ENCODE results near the gene ST6GAL1.

Gene ST6GAL1

DNA sequence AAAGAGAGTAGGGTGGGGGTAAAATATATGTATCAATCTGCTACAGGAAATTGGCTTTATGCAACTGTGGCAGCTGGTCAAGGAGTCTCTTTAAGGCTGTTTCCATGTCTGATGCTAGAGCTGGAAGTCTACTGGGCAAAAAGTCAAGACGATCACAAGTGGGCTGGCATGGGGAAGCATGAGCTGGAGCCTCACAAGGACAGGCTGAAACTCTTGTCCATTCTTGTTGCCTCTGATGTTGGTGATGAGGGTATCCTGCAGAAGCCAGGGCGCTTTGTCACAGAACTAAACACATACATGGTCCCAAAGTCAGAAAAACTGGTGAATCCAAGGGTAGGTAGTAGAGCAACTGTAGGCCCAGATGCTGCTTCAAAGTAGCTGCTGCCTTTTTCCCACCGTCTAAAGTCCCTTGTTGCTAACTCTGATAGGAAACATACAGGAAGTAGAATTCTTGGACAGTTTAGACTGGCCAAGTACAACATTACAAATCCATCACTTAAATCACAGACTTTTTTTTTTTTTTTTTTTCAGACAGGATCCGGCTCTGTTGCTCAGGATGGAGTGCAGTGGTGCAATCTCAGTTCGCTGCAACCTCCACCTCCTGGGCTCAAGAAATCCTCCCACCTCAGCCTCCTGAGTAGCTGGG lies 154.8 kb downstream of the ST6GAL1 start:
- no peak for DNase-seq

DNA sequence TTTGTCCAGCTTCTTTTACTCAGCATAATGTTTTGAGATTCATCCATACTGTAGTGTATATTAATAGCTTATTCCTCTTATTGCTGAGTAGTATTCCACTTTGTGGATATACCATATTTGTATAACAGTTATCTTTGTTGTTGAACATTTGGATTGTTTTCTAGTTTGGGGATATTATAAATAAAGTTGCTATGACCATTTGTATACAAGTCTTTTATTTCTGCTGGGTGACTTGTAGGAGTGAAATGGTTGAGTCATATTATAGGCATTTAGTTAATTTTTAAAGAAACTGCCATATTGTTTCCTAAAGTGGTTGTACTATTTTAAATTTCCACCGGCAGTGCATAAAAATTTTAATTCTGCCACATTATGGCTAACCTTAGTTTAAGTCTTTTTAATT lies 155.6 kb downstream of the ST6GAL1 start:
- no peak for DNase-seq

DNA sequence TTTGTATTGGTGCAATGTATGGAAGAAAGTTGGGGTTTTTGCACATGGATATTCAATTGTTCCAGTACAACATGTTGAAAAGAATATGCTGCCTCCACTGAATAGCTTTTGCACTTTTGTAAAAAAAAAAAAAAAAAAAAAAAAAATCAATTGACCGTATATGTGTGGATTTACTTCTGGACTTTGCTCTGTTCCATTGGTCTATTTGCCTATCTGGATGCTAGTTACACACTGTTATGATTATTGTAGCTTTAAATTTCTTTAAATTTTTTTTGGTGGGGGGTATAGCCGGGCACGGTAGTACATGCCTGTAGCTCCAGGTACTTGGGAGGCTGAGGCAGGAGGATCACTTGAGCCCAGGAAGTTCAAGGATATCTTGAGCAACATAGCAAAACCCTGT lies 156.5 kb downstream of the ST6GAL1 start:
- no peak for DNase-seq

DNA sequence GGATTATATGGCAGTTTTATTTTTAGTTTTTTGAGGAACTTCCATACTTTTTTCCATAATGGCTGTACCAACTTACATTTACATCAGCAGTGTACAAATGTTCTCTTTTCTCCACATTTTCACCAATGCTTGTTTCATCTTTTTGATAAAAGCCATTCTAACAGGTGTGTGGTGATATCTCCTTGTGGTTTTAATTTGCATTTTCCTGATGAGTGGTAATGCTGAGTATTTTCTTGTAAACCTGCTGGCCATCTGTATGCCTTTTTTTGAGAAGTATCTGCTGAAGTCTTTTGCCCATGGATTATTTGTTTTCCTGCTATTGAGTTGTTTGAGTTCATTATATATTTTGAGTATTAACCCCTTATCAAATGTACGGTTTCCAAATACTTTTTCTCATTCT lies 158.4 kb downstream of the ST6GAL1 start:
- no peak for DNase-seq

DNA sequence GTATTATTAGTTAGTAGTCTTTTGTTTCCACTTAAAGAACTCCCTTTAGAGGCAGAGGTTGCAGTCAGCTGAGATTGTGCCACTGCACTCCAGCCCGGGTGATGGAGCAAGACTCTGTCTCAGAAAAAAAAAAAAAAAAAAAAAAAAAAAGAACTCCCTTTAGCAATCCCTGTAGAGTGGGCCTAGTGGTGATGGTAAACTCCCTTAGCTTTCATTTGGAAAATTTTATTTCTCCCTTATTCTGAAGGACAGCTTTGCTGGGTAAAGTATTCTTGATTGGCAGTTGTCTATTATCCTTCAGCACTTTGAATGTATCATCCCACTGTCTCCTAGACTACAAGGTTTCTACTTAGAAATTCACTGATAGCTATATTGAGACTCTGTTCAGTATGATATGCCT lies 163.0 kb downstream of the ST6GAL1 start:
- no peak for DNase-seq

DNA sequence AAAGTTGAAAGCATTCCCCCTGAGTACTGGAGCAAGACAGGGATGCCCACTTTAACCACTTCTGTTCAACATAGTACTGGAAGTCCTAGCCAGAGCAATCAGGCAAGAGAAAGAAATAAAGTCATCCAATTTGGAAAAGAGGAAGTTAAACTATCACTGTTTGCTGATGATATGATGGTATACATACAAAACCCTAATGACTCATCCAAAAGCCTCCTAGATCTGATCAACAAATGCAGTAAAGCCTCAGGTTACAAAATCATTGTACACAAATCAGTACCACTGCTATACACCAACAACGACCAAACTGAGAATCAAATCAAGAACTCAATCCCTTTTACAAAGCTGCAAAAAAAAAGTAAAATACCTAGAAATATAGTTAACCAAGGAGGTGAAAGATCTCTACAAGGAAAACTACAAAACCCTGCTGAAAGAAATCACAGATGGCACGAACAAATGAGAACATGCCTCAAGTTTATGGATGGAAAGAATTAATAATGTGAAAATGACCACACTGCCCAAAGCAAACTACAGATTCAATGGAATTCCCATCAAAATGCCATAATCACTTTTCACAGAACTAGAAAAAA lies 168.7 kb downstream of the ST6GAL1 start:
- no peak for DNase-seq

DNA sequence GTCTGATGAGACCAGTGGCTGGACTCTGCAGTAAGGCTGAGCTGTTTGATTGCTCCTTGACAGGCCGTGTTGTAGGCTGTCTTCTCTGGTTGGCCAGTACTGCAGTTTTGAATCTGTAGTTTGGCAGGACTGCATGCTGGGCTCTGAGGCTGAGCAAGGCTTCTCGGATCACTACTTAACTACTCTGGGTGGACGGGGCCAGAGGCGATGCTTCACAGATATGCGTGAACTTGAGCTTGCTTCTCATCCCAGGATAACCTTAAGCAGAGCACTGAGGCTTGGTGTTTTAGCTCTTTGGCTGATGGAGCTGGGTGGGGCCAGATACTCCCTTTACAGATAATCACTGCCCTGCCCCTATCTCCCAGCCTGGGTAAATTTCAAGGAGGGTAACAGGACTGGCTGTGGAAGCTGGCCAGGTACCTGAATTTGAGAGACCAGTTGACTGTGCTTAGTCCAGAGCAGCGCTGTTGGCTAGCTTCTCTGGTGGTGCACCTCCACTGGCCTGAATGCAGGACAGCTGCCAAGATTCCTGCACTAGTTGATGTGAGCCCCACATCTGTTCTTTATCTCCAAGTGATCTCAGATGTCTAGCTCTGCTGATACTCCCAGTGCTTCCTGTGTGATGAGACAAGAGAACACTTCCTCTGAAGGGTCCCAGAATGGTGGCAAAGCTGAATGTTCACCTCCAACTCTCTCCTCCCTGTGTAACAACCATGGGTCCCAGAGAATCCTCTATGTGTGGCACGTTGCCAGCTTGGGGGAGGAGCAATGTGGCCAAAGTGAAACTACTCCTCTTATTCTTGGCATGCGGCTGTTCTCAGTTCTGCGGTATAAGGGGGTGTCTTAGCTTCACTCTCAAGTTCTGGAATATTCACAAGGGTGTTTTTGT lies 171.1 kb downstream of the ST6GAL1 start:
- peak; percentile 17 for DNase-seq

DNA sequence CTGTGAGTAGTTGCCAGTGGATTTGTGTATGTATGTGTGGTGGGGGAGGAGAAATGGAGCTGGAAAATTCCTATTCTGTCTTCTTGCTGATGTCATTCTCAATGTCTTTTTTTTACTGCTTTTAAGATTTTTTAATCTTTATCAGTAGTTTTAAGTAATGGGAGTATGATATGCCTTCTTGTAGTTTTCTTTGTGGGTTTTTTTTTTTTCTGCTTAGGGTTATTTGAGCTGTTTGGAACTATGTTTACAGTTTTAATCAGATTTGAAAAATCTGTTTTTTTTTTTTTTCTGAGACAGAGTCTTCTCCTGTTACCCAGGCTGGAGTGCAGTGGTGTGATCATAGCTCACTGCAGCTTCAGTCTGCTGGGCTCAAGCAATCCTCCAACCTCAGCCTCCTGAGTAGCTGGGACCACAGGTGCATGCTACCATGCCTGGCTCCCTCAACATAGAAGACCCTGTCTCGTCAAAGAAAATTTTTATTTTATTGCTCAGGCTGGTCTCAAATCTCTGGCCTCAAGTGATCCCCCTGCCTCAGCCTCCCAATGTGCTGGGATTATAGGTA lies 171.8 kb downstream of the ST6GAL1 start:
- no peak for DNase-seq

DNA sequence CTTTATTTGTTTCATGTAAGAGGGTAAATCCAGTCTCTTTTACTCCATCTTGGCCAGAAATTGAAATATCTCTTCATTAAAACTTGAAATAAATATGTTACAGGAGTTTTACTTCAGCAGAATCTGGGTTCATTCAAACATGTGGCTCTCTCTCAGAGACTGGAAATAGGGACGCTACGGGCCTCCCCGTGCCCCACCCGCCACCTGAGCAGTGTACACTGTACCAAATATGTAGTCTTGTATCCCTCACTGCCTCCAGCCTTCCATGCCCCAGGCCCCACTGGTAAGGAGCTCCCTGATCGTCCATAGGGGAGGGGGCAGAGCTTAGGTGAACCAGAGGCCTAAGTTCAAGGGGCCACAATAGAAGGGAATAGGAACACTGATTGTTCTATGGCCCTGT lies 172.9 kb downstream of the ST6GAL1 start:
- DNase-seq = no peak

DNA sequence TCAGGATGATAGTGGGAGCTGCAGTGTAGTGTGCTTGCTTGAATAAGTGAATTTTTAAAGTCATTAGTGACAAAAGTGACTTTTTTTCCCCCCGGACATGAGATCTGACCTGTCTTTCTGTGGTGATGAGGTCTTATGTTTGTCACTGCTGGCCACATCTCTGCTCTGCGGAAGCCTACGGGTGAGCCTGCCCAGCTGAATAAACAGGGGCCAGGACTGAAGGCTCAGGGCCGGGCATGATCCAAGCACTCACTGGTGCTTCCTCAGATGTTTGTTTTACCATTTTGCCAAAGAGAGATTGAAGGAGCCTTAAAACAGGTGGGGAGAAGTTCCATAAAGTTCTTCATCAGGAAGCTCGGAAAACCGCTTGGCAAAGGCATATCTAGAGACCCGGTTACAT lies 174.0 kb downstream of the ST6GAL1 start:
- no peak for DNase-seq

DNA sequence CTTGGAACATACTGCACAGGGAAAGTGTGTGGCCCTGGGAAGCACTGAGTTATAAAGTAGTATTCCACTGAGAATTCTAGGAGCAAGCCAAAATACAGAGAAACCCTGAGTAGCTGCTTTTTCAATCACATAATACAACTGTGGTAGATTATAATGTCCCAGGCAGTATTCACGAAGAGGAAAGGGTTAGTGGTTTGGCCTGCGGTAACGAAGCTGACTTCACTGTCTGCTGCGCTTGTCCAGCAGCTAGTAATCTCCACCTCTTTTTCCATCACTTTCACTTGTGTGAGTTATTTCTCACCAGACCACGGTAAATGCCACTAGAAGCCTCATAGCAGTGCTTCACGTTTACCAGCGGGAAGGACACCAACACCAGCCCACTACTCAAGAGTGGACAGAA lies 174.6 kb downstream of the ST6GAL1 start:
- no peak for DNase-seq

DNA sequence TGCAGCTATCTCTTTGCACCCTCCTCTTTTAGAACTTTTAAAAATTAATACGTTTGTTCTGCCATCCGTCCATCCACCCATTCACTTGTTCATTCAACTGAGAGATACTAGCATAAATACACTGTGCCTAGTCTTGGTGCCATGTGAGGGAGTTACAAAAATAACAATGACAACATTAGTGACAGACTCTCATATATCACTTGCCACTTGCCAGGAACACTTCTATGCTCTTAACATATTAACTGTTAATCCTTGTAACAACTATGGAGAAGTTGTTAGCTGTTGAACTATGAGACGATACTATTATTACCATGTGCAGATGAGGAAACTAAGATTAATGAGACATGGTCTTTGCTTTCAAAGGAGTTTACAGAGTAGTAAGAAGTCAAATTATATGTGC lies 175.4 kb downstream of the ST6GAL1 start:
- DNase-seq = no peak

DNA sequence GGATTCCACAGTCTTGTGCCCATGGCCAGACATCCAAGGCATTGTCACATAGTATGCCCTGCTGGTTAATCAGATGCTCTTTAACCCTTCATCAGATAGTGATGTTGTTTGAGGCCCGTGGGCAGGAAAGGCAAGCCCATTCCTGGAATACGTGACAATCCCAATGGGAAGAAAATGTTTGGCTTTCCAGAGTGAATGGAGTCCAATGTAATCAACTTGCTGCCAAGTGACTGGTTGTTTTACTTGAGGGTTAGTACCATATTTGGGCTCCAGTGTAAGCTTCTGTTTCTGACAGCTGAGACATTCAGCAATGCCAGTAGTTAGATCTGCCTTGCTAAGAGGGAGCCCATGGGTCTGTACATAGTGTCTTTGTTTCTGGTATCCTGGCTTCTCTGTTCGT lies 177.7 kb downstream of the ST6GAL1 start:
- DNase-seq = no peak

DNA sequence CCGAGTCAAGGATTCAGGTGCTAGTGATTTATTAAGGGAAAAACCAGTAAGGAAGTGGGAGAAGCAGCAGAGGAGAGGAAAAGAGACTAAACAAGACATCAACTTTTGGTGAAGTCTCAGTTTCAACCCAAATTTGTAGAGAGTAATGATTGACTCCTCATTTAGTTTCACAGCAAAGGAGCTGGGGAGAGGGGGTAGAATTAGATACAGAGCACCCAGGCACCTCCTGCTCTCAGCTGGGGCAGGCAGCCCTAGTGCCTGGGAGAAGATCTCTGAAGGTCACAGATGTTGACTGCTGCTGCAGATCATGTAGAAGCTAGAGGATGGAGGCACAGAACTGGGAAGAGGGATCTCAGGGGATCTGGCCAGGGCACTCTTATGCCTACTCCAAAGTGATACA lies 179.8 kb downstream of the ST6GAL1 start:
- no peak for DNase-seq

DNA sequence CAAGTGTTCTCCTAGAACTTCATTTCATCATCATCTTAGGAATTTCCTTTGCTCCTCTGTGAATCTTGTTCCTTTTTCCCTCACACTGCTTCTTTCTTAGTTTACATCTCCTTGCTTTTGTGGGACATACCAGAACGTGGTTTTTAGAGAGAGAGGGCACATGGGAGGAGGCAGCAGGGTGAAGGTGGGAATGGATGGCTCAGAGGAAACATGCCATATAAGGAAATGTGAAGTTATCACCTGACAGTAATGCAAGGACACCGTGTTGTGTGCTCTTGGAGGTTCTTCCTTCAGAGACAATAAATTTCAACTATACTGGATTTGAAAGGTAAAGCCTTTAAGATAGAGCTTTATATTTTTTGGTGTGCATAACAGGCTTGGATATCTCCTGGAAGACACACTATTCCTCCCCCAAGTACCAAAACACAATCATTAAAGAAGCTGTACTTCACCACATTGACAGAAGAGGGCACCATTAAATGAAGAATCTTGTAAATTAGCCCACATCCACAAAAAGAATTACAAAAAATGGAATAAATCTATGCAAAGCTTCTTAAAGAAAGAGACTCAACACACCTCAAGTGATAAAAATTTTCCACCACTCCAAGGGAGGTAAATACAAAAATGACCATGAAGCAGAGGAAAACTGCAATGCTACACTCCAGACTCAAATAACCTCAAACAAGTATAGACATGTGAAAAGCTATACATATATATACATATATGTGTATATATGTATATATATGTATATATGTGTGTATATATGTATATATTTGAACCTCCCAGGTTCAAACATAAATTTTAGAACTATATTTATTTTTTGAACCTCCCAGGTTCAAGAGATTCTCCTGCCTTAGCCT lies 182.8 kb downstream of the ST6GAL1 start:
- no peak for DNase-seq

DNA sequence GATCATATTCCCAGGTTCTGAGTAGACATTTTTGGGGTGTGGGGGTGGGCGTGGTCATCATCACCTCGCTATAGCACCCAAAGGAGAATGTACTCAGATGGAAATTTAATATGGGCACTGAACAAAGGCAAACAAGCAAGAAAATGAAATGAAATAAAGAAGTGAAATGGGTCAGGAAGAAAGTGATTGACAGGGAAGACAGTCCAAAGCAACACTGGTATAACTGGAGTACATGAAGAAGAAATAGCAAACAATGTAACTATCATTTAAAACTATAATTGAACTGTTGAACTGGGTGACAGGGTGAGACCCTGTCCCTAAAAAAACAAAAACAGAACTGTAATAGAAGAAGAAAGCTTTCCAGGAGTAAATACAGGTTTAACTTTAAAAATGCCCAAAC lies 184.2 kb downstream of the ST6GAL1 start:
- no peak for DNase-seq

DNA sequence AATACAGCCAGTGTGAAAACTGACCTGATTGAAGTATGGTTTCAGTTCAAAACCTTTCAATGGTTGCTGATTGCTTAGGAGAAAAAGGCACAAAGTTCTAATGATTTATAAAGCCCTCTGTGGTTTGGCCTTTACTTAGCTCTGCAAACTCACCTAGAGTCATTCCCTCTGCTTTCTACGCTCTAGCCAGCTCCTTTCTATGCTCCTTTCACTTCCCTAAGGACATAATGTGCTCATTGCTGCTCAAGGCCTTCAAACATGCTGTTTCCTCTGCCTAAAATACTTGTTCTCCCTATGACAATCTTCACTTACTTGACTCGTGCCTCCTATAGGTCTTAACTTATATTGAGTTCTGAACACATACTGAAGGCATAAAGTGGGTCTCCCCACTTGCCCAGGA lies 190.0 kb downstream of the ST6GAL1 start:
- no peak for DNase-seq

DNA sequence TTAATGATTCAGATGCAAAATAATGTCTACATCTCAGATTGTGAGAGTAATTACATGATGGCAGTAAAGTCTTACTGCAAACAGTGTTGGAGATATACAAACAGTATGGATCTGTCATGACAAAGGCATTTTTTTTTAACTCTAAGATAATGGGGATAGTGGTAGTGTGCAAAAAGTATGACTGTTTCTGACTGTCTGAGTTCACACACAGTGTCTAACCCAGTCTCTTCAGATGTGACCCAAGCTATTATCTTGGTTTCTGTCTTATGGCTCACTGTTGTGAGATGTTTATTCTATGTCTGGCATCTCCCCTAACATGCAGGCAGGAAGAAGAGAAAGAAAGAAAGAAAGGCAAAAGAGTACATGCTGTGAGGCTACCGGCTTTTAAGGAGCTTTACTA lies 191.9 kb downstream of the ST6GAL1 start:
- DNase-seq = no peak

DNA sequence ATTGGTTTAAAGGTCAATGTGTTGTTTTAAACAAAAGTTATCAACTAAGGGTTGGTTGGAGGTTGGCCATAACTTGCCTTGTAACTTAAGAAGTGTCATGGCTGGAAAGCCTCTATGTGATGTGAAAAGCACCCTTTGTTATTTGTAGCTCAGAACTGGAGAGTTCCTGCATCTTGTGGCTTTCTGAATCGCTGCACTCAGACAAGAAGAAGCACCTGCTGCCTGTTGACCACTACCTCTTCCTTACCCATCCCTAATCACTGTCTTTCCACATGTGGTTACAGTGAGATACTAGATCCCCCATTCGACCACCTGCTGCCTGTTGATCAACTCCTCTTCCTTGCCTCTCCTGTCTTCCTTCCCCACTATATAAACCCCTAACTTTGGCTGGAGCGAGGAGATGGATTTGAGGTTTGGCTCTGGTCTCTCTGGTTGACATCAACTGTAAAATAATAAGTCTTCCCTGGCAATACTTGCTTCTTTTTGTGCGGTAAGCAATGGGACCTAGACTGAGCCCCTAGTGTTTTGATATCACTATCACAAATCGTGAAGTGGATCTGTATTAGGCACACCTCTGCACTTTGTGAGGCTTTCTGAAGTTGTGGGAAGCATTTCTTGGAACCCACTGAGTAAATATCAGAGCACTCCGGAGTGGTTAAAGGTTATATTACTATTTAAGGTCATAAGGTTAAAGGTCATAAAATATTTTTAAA lies 195.1 kb downstream of the ST6GAL1 start:
- DNase-seq = no peak

All from DMS79 treated with DMSO at 0.1 percent for 48 hours (cell line).